ENCODE results near the gene CCL20.

DNA sequence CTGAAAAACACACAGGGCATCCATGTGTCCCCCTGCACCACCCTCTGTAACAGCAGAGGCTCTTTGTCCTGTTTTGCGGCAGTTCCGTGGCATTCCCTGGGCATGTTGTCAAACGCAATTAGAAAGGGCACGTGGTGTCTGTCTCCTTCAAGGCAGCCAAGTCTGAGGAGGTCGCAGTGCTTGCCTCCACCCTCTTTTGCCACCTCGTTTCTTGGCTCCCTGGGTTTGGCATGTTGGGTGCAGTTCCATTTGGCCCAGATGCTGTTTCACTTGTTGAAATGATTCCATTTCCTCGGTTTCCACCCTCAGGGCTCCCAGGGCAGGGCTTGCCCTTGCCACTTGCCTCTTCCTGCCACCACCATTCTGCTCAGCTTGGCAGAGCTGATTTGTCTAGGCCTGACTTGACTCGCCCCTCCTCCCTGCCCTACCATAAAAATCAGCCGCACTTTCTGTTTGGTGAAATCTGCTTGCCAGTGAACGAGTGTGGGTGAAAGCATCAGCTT, 12.4 kb downstream of the CCL20 start:
- TF ChIP-seq, protein P1, sequence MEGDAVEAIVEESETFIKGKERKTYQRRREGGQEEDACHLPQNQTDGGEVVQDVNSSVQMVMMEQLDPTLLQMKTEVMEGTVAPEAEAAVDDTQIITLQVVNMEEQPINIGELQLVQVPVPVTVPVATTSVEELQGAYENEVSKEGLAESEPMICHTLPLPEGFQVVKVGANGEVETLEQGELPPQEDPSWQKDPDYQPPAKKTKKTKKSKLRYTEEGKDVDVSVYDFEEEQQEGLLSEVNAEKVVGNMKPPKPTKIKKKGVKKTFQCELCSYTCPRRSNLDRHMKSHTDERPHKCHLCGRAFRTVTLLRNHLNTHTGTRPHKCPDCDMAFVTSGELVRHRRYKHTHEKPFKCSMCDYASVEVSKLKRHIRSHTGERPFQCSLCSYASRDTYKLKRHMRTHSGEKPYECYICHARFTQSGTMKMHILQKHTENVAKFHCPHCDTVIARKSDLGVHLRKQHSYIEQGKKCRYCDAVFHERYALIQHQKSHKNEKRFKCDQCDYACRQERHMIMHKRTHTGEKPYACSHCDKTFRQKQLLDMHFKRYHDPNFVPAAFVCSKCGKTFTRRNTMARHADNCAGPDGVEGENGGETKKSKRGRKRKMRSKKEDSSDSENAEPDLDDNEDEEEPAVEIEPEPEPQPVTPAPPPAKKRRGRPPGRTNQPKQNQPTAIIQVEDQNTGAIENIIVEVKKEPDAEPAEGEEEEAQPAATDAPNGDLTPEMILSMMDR (IDR thresholded peaks at IDR 0.05) = no peak
- TF ChIP-seq POLR2AphosphoS5 (IDR thresholded peaks at IDR 0.05) (peak in 1 of 3 donors; percentile 22), POLR2A (IDR thresholded peaks at IDR 0.05) (no peak), EP300 (IDR thresholded peaks at IDR 0.05) (no peak)

Data from suprapubic skin (tissue), 4 donors.